ENCODE results near the gene TENT4B.
A peak's percentile ranks its signal among the peaks of the same experiment; 100 is the strongest.

Gene TENT4B

GRCh38 chr16:50274326-50275097 is 121.4 kb downstream of the TENT4B start:
- H3K27ac ChIP-seq (ENCODE audit: low read depth, low read length, poor library complexity, severe bottlenecking) = peak overlapping the region; percentile 80
- peaks cover 30% of the 10 kb centered on the region for H3K4me1 ChIP-seq (ENCODE audit: insufficient read depth, low read length, severe bottlenecking)
- H3K27me3 ChIP-seq (ENCODE audit: insufficient read depth, low read length) = no peaks in the 10 kb centered on the region
- H3K9ac ChIP-seq (ENCODE audit: low read length) = peak overlapping the region; percentile 81
- no peaks in the 10 kb centered on the region for H3K36me3 ChIP-seq (ENCODE audit: insufficient read depth, low read length)
- TF ChIP-seq CTCF (IDR thresholded peaks at IDR 0.05; ENCODE audit: low read length) (peak; percentile 19; the same call in 1 of the 2 replicates), EZH2 (IDR thresholded peaks at IDR 0.05; ENCODE audit: borderline replicate concordance, low read length) (no peak)
- H3F3A ChIP-seq (ENCODE audit: insufficient read depth, low read length) = no peaks in the 10 kb centered on the region
- H3K4me2 ChIP-seq (ENCODE audit: low read length) = peak overlapping the region; percentile 96
- no peaks in the 10 kb centered on the region for H3K9me2 ChIP-seq (ENCODE audit: low read depth, low read length)
- H2AFZ ChIP-seq (ENCODE audit: low read length) = no peak overlapping the region
- H3K79me2 ChIP-seq (ENCODE audit: insufficient read depth, low read length) = peaks cover 5% of the 10 kb centered on the region; the same call in 1 of the 2 replicates
- H3K4me3 ChIP-seq (ENCODE audit: low read depth, low read length, poor library complexity, severe bottlenecking) = peak overlapping the region; percentile 69
- no peaks in the 10 kb centered on the region for H4K20me1 ChIP-seq (ENCODE audit: insufficient read depth, low read length)
- no peaks in the 10 kb centered on the region for H3K9me3 ChIP-seq (ENCODE audit: low read length)

- H4K20me1 ChIP-seq (ENCODE audit: insufficient read depth, low read length) = no peaks in the 10 kb centered on the region
- peak overlapping the region; percentile 81; the same call in 1 of the 2 replicates for H3K9ac ChIP-seq (ENCODE audit: low read length)
- no peaks in the 10 kb centered on the region for H3K27me3 ChIP-seq (ENCODE audit: insufficient read depth, low read length)
- H3K9me3 ChIP-seq (ENCODE audit: low read length) = no peaks in the 10 kb centered on the region
- no peaks in the 10 kb centered on the region for H3K9me2 ChIP-seq (ENCODE audit: low read depth, low read length)
- no peak overlapping the region for H2AFZ ChIP-seq (ENCODE audit: low read length)
- H3K4me2 ChIP-seq (ENCODE audit: low read length) = peak overlapping the region; percentile 96
- peak overlapping the region; percentile 69 for H3K4me3 ChIP-seq (ENCODE audit: low read depth, low read length, poor library complexity, severe bottlenecking)
- peak overlapping the region; percentile 80 for H3K27ac ChIP-seq (ENCODE audit: low read depth, low read length, poor library complexity, severe bottlenecking)
- TF ChIP-seq CTCF (IDR thresholded peaks at IDR 0.05; ENCODE audit: low read length) = no peak; the same call in 1 of the 2 replicates
- no peak for TF ChIP-seq EZH2 (IDR thresholded peaks at IDR 0.05; ENCODE audit: borderline replicate concordance, low read length)
- peaks cover 5% of the 10 kb centered on the region; the same call in 1 of the 2 replicates for H3K79me2 ChIP-seq (ENCODE audit: insufficient read depth, low read length)
- H3K36me3 ChIP-seq (ENCODE audit: insufficient read depth, low read length) = no peaks in the 10 kb centered on the region
- peaks cover 30% of the 10 kb centered on the region for H3K4me1 ChIP-seq (ENCODE audit: insufficient read depth, low read length, severe bottlenecking)
- no peaks in the 10 kb centered on the region for H3F3A ChIP-seq (ENCODE audit: insufficient read depth, low read length)
Observed at GRCh38 chr16:50275098-50275415, 122.0 kb downstream of the TENT4B start.

GRCh38 chr16:50275428-50276325 is 122.6 kb downstream of the TENT4B start:
- Histone ChIP-seq H3K4me2 (ENCODE audit: low read length) (peak overlapping the region; percentile 96), H3K4me3 (ENCODE audit: low read depth, low read length, poor library complexity, severe bottlenecking) (peak overlapping the region; percentile 69), H4K20me1 (ENCODE audit: insufficient read depth, low read length) (no peaks in the 10 kb centered on the region), H3K9ac (ENCODE audit: low read length) (peak overlapping the region; percentile 81; the same call in 1 of the 2 replicates), H3K79me2 (ENCODE audit: insufficient read depth, low read length) (peaks cover 5% of the 10 kb centered on the region; the same call in 1 of the 2 replicates), H3K27me3 (ENCODE audit: insufficient read depth, low read length) (no peaks in the 10 kb centered on the region), H3K9me3 (ENCODE audit: low read length) (no peaks in the 10 kb centered on the region), H3K9me2 (ENCODE audit: low read depth, low read length) (no peaks in the 10 kb centered on the region), H3K4me1 (ENCODE audit: insufficient read depth, low read length, severe bottlenecking) (peaks cover 30% of the 10 kb centered on the region), H3F3A (ENCODE audit: insufficient read depth, low read length) (no peaks in the 10 kb centered on the region), H3K27ac (ENCODE audit: low read depth, low read length, poor library complexity, severe bottlenecking) (peak overlapping the region; percentile 80), H3K36me3 (ENCODE audit: insufficient read depth, low read length) (peaks cover 2% of the 10 kb centered on the region; the same call in 1 of the 2 replicates), H2AFZ (ENCODE audit: low read length) (no peak overlapping the region)
- TF ChIP-seq EZH2 (IDR thresholded peaks at IDR 0.05; ENCODE audit: borderline replicate concordance, low read length) (no peak), CTCF (IDR thresholded peaks at IDR 0.05; ENCODE audit: low read length) (no peak)

Measured in OCI-LY1 (cell line).